DMS114 treated with DMSO at 0.1 percent for 48 hours (cell line): ENCODE data around the gene ALDH2.
"Not testable (repeated sequence)": the region's sequence is repeated elsewhere in the genome, so short reads cannot be mapped to it uniquely, and the experiment has no call there.

Experiments
- DNase-seq: peaks from one replicate; lab custom pipeline; 2025; ENCODE audit not compliant: unreplicated experiment; lab: John Stamatoyannopoulos, UW

The ALDH2 gene

GRCh38 chr12:111785651-111786050, 18.9 kb downstream of the ALDH2 start:
- DNase-seq = no peak

GRCh38 chr12:111788178-111788654, 21.5 kb downstream of the ALDH2 start:
- DNase-seq = peak; percentile 28

- DNase-seq = no peak
These were observed 23.0 kb downstream of the ALDH2 start for GRCh38 chr12:111789779-111790178.

GRCh38 chr12:111791507-111791906, 24.8 kb downstream of the ALDH2 start:
- DNase-seq = no peak

- DNase-seq = no peak
These were observed 25.6 kb downstream of the ALDH2 start for GRCh38 chr12:111792155-111792855.

- no peak for DNase-seq
These were observed 26.1 kb downstream of the ALDH2 start for GRCh38 chr12:111792856-111793235.

- no peak for DNase-seq
These were observed 31.4 kb downstream of the ALDH2 start for GRCh38 chr12:111798182-111798581.

- no peak for DNase-seq
These were observed 33.0 kb downstream of the ALDH2 start for GRCh38 chr12:111799758-111800157.

GRCh38 chr12:111803038-111803626, 36.4 kb downstream of the ALDH2 start:
- no peak for DNase-seq

- no peak for DNase-seq
These were observed 37.1 kb downstream of the ALDH2 start for GRCh38 chr12:111803851-111804250.

- no peak for DNase-seq
These were observed 39.6 kb downstream of the ALDH2 start for GRCh38 chr12:111806304-111806703.

GRCh38 chr12:111807232-111807631, 40.5 kb downstream of the ALDH2 start:
- DNase-seq = no peak

- DNase-seq = peak; percentile 92
These were observed 46.4 kb downstream of the ALDH2 start for GRCh38 chr12:111812881-111813741.

- DNase-seq = no peak
These were observed 49.4 kb downstream of the ALDH2 start for GRCh38 chr12:111816065-111816615.

- DNase-seq = not testable (repeated sequence)
These were observed 50.2 kb downstream of the ALDH2 start for GRCh38 chr12:111816898-111817297.

GRCh38 chr12:111818340-111818739, 51.6 kb downstream of the ALDH2 start:
- DNase-seq = no peak

GRCh38 chr12:111819191-111820158, 52.7 kb downstream of the ALDH2 start:
- no peak for DNase-seq

GRCh38 chr12:111820828-111821227, 54.1 kb downstream of the ALDH2 start:
- DNase-seq = not testable (repeated sequence)

- DNase-seq = no peak
These were observed 56.2 kb downstream of the ALDH2 start for GRCh38 chr12:111822886-111823285.

GRCh38 chr12:111823891-111824290, 57.2 kb downstream of the ALDH2 start:
- no peak for DNase-seq
